ENCODE measurements around the gene GFER.

DNA sequence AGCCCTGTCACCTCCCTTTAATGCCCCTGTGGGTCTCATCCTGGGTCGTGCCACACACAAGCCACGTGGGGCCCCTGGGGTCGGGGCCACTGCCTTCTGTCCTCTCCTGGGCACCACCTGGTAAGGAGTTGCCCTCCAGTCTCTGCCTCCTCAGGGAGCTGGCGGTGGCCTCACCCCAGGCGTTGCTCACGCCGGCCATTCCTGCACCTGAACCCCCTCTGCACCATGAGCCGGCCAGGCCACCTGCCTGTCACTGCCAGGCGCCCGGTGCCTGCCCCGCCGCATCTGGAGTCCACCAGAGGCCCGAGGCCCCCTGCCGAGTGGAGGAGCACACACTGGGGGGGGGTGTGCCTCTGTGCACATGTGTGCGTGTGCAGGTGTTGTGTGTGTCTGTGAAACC, 53.1 kb downstream of the GFER start:
- TF ChIP-seq, protein P1, sequence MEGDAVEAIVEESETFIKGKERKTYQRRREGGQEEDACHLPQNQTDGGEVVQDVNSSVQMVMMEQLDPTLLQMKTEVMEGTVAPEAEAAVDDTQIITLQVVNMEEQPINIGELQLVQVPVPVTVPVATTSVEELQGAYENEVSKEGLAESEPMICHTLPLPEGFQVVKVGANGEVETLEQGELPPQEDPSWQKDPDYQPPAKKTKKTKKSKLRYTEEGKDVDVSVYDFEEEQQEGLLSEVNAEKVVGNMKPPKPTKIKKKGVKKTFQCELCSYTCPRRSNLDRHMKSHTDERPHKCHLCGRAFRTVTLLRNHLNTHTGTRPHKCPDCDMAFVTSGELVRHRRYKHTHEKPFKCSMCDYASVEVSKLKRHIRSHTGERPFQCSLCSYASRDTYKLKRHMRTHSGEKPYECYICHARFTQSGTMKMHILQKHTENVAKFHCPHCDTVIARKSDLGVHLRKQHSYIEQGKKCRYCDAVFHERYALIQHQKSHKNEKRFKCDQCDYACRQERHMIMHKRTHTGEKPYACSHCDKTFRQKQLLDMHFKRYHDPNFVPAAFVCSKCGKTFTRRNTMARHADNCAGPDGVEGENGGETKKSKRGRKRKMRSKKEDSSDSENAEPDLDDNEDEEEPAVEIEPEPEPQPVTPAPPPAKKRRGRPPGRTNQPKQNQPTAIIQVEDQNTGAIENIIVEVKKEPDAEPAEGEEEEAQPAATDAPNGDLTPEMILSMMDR (IDR thresholded peaks at IDR 0.05; ENCODE audit: low read depth, low read length, missing input control), result no peak
- no peak for TF ChIP-seq SP1 (IDR thresholded peaks at IDR 0.05)
- TF ChIP-seq, protein P2, sequence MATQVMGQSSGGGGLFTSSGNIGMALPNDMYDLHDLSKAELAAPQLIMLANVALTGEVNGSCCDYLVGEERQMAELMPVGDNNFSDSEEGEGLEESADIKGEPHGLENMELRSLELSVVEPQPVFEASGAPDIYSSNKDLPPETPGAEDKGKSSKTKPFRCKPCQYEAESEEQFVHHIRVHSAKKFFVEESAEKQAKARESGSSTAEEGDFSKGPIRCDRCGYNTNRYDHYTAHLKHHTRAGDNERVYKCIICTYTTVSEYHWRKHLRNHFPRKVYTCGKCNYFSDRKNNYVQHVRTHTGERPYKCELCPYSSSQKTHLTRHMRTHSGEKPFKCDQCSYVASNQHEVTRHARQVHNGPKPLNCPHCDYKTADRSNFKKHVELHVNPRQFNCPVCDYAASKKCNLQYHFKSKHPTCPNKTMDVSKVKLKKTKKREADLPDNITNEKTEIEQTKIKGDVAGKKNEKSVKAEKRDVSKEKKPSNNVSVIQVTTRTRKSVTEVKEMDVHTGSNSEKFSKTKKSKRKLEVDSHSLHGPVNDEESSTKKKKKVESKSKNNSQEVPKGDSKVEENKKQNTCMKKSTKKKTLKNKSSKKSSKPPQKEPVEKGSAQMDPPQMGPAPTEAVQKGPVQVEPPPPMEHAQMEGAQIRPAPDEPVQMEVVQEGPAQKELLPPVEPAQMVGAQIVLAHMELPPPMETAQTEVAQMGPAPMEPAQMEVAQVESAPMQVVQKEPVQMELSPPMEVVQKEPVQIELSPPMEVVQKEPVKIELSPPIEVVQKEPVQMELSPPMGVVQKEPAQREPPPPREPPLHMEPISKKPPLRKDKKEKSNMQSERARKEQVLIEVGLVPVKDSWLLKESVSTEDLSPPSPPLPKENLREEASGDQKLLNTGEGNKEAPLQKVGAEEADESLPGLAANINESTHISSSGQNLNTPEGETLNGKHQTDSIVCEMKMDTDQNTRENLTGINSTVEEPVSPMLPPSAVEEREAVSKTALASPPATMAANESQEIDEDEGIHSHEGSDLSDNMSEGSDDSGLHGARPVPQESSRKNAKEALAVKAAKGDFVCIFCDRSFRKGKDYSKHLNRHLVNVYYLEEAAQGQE (IDR thresholded peaks at IDR 0.05), result no peak
- TF ChIP-seq, protein P3, sequence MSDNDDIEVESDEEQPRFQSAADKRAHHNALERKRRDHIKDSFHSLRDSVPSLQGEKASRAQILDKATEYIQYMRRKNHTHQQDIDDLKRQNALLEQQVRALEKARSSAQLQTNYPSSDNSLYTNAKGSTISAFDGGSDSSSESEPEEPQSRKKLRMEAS (IDR thresholded peaks at IDR 0.05), result no peak
- TF ChIP-seq TAF1 (conservative IDR thresholded peaks at IDR 0.05), result no peak
- TF ChIP-seq, protein P4, sequence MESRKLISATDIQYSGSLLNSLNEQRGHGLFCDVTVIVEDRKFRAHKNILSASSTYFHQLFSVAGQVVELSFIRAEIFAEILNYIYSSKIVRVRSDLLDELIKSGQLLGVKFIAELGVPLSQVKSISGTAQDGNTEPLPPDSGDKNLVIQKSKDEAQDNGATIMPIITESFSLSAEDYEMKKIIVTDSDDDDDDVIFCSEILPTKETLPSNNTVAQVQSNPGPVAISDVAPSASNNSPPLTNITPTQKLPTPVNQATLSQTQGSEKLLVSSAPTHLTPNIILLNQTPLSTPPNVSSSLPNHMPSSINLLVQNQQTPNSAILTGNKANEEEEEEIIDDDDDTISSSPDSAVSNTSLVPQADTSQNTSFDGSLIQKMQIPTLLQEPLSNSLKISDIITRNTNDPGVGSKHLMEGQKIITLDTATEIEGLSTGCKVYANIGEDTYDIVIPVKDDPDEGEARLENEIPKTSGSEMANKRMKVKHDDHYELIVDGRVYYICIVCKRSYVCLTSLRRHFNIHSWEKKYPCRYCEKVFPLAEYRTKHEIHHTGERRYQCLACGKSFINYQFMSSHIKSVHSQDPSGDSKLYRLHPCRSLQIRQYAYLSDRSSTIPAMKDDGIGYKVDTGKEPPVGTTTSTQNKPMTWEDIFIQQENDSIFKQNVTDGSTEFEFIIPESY (IDR thresholded peaks at IDR 0.05), result no peak
- TF ChIP-seq HNF4G (IDR thresholded peaks at IDR 0.05), result no peak
- TF ChIP-seq EGR1 (IDR thresholded peaks at IDR 0.05; ENCODE audit: low read depth in 2 of 2), result no peak
- TF ChIP-seq, protein P5, sequence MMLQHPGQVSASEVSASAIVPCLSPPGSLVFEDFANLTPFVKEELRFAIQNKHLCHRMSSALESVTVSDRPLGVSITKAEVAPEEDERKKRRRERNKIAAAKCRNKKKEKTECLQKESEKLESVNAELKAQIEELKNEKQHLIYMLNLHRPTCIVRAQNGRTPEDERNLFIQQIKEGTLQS (IDR thresholded peaks at IDR 0.05), result no peak
- no peak for TF ChIP-seq GABPA (IDR thresholded peaks at IDR 0.05 in 1 of 2, conservative IDR thresholded peaks at IDR 0.05 in 1 of 2)
- no peak for TF ChIP-seq RAD21 (IDR thresholded peaks at IDR 0.05)
- no peak for TF ChIP-seq YY1 (IDR thresholded peaks at IDR 0.05)
- TF ChIP-seq FOXA1 (IDR thresholded peaks at IDR 0.05), result no peak
- no peak for TF ChIP-seq JUND (IDR thresholded peaks at IDR 0.05)
